GM21737 (cell line): ENCODE measurements around the gene FANCC.
"Not testable (repeated sequence)": the region's sequence is repeated elsewhere in the genome, so short reads cannot be mapped to it uniquely, and the experiment has no call there.

Experiments used
- ATAC-seq: cut with Tn5 transposase; IDR thresholded peaks from one replicate; pipeline ENCODE4 v1.9.1; 2021; ENCODE audit warnings: mild to moderate bottlenecking, moderate library complexity; ENCODE audit not compliant: unreplicated experiment

The FANCC gene

GRCh38 chr9:95330720-95331404 is 13.4 kb upstream of the FANCC start:
- no peak for ATAC-seq

- not testable (repeated sequence) for ATAC-seq
Observed at GRCh38 chr9:95329061-95329460, 11.6 kb upstream of the FANCC start.

GRCh38 chr9:95327239-95327865 is 9.8 kb upstream of the FANCC start:
- ATAC-seq, result no peak

GRCh38 chr9:95325221-95325620 is 7.7 kb upstream of the FANCC start:
- no peak for ATAC-seq

GRCh38 chr9:95317893-95318211 is 343 bp upstream of the FANCC start:
- no peak for ATAC-seq

- peak; percentile 47 for ATAC-seq
Observed at GRCh38 chr9:95316794-95317118, 753 bp downstream of the FANCC start.

- ATAC-seq, result no peak
Observed at GRCh38 chr9:95316274-95316673, 1.2 kb downstream of the FANCC start.

- ATAC-seq, result no peak
Observed at GRCh38 chr9:95315108-95315746, 2.3 kb downstream of the FANCC start.

GRCh38 chr9:95313010-95313498 is 4.5 kb downstream of the FANCC start:
- no peak for ATAC-seq

- ATAC-seq, result no peak
Observed at GRCh38 chr9:95311961-95312360, 5.5 kb downstream of the FANCC start.

GRCh38 chr9:95307538-95307937 is 10.0 kb downstream of the FANCC start:
- ATAC-seq, result no peak

- no peak for ATAC-seq
Observed at GRCh38 chr9:95306819-95307218, 10.7 kb downstream of the FANCC start.

- ATAC-seq, result no peak
Observed at GRCh38 chr9:95305770-95306492, 11.6 kb downstream of the FANCC start.

- ATAC-seq, result no peak
Observed at GRCh38 chr9:95302479-95302878, 15.0 kb downstream of the FANCC start.

- no peak for ATAC-seq
Observed at GRCh38 chr9:95297760-95298159, 19.7 kb downstream of the FANCC start.

GRCh38 chr9:95297316-95297715 is 20.2 kb downstream of the FANCC start:
- ATAC-seq, result no peak

GRCh38 chr9:95296761-95297160 is 20.7 kb downstream of the FANCC start:
- ATAC-seq, result no peak

GRCh38 chr9:95293296-95293695 is 24.2 kb downstream of the FANCC start:
- ATAC-seq, result not testable (repeated sequence)

GRCh38 chr9:95292226-95292625 is 25.3 kb downstream of the FANCC start:
- no peak for ATAC-seq

- ATAC-seq, result no peak
Observed at GRCh38 chr9:95286151-95286550, 31.4 kb downstream of the FANCC start.

GRCh38 chr9:95285307-95285706 is 32.2 kb downstream of the FANCC start:
- ATAC-seq, result no peak
